Measurements from ENCODE around the gene IBA57.

- TF ChIP-seq ELF1 (IDR thresholded peaks at IDR 0.05) (no peak), CTCF (IDR thresholded peaks at IDR 0.05) (no peak), MAX (IDR thresholded peaks at IDR 0.05; ENCODE audit: low read depth) (no peak), EP300 (IDR thresholded peaks at IDR 0.05; ENCODE audit: borderline replicate concordance in 1 of 2, low read depth in 1 of 2, low read length in 1 of 2) (no peak), SIN3A (IDR thresholded peaks at IDR 0.05; ENCODE audit: borderline replicate concordance, low read depth, low read length) (no peak), TAF1 (IDR thresholded peaks at IDR 0.05; ENCODE audit: borderline replicate concordance, low read depth, low read length) (no peak), FOXM1 (IDR thresholded peaks at IDR 0.05; ENCODE audit: low read depth) (no peak), FOXJ3 (CRISPR knock-in tag; IDR thresholded peaks at IDR 0.05) (no peak), YY1 (IDR thresholded peaks at IDR 0.05; ENCODE audit: low read depth) (no peak), CHD2 (IDR thresholded peaks at IDR 0.05; ENCODE audit: low read length, partially characterized antibody) (no peak), POLR2AphosphoS5 (IDR thresholded peaks at IDR 0.05; ENCODE audit: low read depth, low read length) (no peak), USF2 (IDR thresholded peaks at IDR 0.05; ENCODE audit: borderline replicate concordance, low read depth, low read length) (no peak), JUND (IDR thresholded peaks at IDR 0.05) (no peak)
These were observed 23.4 kb upstream of the IBA57 start for GRCh38 chr1:228142155-228142691.
